Measurements from ENCODE around the gene ICAM4. TPM values are rescaled to one million over a fixed set of nuclear protein-coding genes. Genes with fewer than 3 reads are reported as not detected.
A peak's percentile ranks its signal among the peaks of the same experiment; 100 is the strongest.

ICAM4 gene
- total and polyA plus RNA-seq, 2 of the 13 experiments (the other 11 are each of a cell fraction or from before 2014, with no cell fraction given): 2.9 to 4.0 TPM

DNA sequence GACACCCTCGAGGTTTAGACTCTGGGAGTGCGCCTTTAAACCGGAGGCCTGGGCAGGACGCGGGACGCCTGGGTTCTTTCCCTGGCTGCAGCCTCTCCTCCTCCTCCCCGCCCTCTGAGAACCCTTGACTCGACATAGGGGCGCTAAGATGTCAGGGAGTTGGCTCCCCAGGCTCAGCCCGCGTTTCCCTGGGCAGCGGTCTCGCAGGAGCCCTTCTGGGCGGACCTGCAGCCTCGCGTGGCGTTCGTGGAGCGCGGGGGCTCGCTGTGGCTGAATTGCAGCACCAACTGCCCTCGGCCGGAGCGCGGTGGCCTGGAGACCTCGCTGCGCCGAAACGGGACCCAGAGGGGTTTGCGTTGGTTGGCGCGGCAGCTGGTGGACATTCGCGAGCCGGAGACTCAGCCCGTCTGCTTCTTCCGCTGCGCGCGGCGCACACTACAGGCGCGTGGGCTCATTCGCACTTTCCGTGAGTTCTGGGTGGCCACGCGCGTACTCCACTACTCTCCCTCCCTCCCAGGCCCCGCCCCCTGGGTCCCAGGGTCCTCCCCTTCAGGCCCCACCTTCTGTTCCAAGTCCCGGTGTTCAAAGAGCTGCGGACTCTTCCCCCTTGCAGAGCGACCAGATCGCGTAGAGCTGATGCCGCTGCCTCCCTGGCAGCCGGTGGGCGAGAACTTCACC lies 4.3 kb downstream of the ICAM4 start (continued):
- no peak for TF ChIP-seq ZNF883 (CRISPR knock-in tag; IDR thresholded peaks at IDR 0.05; ENCODE audit: not compliant biosample characterization)
- no peak for TF ChIP-seq ZNF24 (IDR thresholded peaks at IDR 0.05)
- TF ChIP-seq ZBTB1 (CRISPR knock-in tag; IDR thresholded peaks at IDR 0.05; ENCODE audit: borderline replicate concordance): no peak
- TF ChIP-seq NFATC3 (CRISPR knock-in tag; IDR thresholded peaks at IDR 0.05): no peak
- 0 out of 2 replicates have a peak, but pooled peaks have one; percentile 66 for TF ChIP-seq ZNF558 (CRISPR knock-in tag; IDR thresholded peaks at IDR 0.05; ENCODE audit: borderline replicate concordance)
- 0 out of 2 replicates have a peak, but pooled peaks have one; percentile 54 for TF ChIP-seq REL (CRISPR knock-in tag; conservative IDR thresholded peaks at IDR 0.05)
- no peak for TF ChIP-seq EED (CRISPR knock-in tag; IDR thresholded peaks at IDR 0.05)
- no peak for TF ChIP-seq MAFF (IDR thresholded peaks at IDR 0.05; ENCODE audit: low read depth, low read length)
- TF ChIP-seq, protein P1, sequence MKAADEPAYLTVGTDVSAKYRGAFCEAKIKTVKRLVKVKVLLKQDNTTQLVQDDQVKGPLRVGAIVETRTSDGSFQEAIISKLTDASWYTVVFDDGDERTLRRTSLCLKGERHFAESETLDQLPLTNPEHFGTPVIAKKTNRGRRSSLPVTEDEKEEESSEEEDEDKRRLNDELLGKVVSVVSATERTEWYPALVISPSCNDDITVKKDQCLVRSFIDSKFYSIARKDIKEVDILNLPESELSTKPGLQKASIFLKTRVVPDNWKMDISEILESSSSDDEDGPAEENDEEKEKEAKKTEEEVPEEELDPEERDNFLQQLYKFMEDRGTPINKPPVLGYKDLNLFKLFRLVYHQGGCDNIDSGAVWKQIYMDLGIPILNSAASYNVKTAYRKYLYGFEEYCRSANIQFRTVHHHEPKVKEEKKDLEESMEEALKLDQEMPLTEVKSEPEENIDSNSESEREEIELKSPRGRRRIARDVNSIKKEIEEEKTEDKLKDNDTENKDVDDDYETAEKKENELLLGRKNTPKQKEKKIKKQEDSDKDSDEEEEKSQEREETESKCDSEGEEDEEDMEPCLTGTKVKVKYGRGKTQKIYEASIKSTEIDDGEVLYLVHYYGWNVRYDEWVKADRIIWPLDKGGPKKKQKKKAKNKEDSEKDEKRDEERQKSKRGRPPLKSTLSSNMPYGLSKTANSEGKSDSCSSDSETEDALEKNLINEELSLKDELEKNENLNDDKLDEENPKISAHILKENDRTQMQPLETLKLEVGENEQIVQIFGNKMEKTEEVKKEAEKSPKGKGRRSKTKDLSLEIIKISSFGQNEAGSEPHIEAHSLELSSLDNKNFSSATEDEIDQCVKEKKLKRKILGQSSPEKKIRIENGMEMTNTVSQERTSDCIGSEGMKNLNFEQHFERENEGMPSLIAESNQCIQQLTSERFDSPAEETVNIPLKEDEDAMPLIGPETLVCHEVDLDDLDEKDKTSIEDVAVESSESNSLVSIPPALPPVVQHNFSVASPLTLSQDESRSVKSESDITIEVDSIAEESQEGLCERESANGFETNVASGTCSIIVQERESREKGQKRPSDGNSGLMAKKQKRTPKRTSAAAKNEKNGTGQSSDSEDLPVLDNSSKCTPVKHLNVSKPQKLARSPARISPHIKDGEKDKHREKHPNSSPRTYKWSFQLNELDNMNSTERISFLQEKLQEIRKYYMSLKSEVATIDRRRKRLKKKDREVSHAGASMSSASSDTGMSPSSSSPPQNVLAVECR (CRISPR knock-in tag; IDR thresholded peaks at IDR 0.05; ENCODE audit: borderline replicate concordance): peak; percentile 25; the same call in 1 of the 2 replicates
- TF ChIP-seq ZNF451 (CRISPR knock-in tag; IDR thresholded peaks at IDR 0.05): 0 out of 2 replicates have a peak, but pooled peaks have one; percentile 6
- no peak for TF ChIP-seq TOPORS (CRISPR knock-in tag; IDR thresholded peaks at IDR 0.05)
- TF ChIP-seq, protein P2, sequence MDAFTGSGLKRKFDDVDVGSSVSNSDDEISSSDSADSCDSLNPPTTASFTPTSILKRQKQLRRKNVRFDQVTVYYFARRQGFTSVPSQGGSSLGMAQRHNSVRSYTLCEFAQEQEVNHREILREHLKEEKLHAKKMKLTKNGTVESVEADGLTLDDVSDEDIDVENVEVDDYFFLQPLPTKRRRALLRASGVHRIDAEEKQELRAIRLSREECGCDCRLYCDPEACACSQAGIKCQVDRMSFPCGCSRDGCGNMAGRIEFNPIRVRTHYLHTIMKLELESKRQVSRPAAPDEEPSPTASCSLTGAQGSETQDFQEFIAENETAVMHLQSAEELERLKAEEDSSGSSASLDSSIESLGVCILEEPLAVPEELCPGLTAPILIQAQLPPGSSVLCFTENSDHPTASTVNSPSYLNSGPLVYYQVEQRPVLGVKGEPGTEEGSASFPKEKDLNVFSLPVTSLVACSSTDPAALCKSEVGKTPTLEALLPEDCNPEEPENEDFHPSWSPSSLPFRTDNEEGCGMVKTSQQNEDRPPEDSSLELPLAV (CRISPR knock-in tag; conservative IDR thresholded peaks at IDR 0.05; ENCODE audit: low read depth): no peak
- TF ChIP-seq, protein P3, sequence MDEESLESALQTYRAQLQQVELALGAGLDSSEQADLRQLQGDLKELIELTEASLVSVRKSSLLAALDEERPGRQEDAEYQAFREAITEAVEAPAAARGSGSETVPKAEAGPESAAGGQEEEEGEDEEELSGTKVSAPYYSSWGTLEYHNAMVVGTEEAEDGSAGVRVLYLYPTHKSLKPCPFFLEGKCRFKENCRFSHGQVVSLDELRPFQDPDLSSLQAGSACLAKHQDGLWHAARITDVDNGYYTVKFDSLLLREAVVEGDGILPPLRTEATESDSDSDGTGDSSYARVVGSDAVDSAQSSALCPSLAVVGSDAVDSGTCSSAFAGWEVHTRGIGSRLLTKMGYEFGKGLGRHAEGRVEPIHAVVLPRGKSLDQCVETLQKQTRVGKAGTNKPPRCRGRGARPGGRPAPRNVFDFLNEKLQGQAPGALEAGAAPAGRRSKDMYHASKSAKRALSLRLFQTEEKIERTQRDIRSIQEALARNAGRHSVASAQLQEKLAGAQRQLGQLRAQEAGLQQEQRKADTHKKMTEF (CRISPR knock-in tag; IDR thresholded peaks at IDR 0.05): peak; percentile 26; the same call in 1 of the 2 replicates
- TF ChIP-seq ZNF468 (CRISPR knock-in tag; IDR thresholded peaks at IDR 0.05): no peak
- no peak for TF ChIP-seq ZNF577 (CRISPR knock-in tag; IDR thresholded peaks at IDR 0.05; ENCODE audit: borderline replicate concordance, low read depth)
- TF ChIP-seq SNAPC2 (CRISPR knock-in tag; IDR thresholded peaks at IDR 0.05): no peak
- peak in 1 of 2 experiments; percentile 53; a peak in 1 of 4 replicates for TF ChIP-seq POLR2A (IDR thresholded peaks at IDR 0.05; ENCODE audit: insufficient read depth in 1 of 2, low read depth in 2 of 2, low read length in 2 of 2)
- TF ChIP-seq ZBTB20 (CRISPR knock-in tag; IDR thresholded peaks at IDR 0.05; ENCODE audit: borderline replicate concordance, low read depth): no peak
- peak; percentile 53 for TF ChIP-seq HNRNPLL (IDR thresholded peaks at IDR 0.05; ENCODE audit: low read depth, low read length, poor library complexity, severe bottlenecking)
- no peak for TF ChIP-seq FOXJ3 (CRISPR knock-in tag; IDR thresholded peaks at IDR 0.05; ENCODE audit: borderline replicate concordance)
- TF ChIP-seq EEA1 (CRISPR knock-in tag; IDR thresholded peaks at IDR 0.05; ENCODE audit: borderline replicate concordance): no peak
- TF ChIP-seq BRCA1 (CRISPR knock-in tag; IDR thresholded peaks at IDR 0.05): no peak
- TF ChIP-seq ZNF777 (CRISPR knock-in tag; IDR thresholded peaks at IDR 0.05): 0 out of 2 replicates have a peak, but pooled peaks have one; percentile 31
